Mucosa of gallbladder (tissue), 1 donor: Measurements from ENCODE around the gene CCNT1. TPM values are rescaled to one million over a fixed set of nuclear protein-coding genes. Genes with fewer than 3 reads are reported as not detected.
"Not testable (repeated sequence)": the region's sequence is repeated elsewhere in the genome, so short reads cannot be mapped to it uniquely, and the experiment has no call there.

Experiments
- DNase-seq: peaks from one replicate; pipeline ENCODE4 v3.0.0-alpha.2; 2020; ENCODE audit warnings: low spot score
- total RNA-seq: library from RNA; stranded (reverse); gene quantifications from one replicate; pipeline ENCODE4 v1.2.1, GENCODE V29; 2021
- donor health status: DM: no; HTN: no; CAD: no.

Gene CCNT1
- total RNA-seq, 1 donor from 2014 or later = 30.1 TPM

- no peak for DNase-seq
Observed at GRCh38 chr12:48691826-48692487, 24.6 kb downstream of the CCNT1 start.

- DNase-seq = no peak
Observed at GRCh38 chr12:48690990-48691389, 25.5 kb downstream of the CCNT1 start.

- no peak for DNase-seq
Observed at GRCh38 chr12:48690436-48690835, 26.1 kb downstream of the CCNT1 start.

- DNase-seq = no peak
Observed at GRCh38 chr12:48688836-48689235, 27.7 kb downstream of the CCNT1 start.

GRCh38 chr12:48687592-48687991, 28.9 kb downstream of the CCNT1 start:
- no peak for DNase-seq

GRCh38 chr12:48686615-48687334, 29.7 kb downstream of the CCNT1 start:
- no peak for DNase-seq

- no peak for DNase-seq
Observed at GRCh38 chr12:48686037-48686595, 30.4 kb downstream of the CCNT1 start.

GRCh38 chr12:48683534-48683933, 33.0 kb downstream of the CCNT1 start:
- no peak for DNase-seq

GRCh38 chr12:48682927-48683326, 33.6 kb downstream of the CCNT1 start:
- no peak for DNase-seq

GRCh38 chr12:48682533-48682905, 34.0 kb downstream of the CCNT1 start:
- not testable (repeated sequence) for DNase-seq

GRCh38 chr12:48681710-48682532, 34.6 kb downstream of the CCNT1 start, which contains the start of gene KANSL2:
Gene KANSL2, minus strand, starts transcription at chr12:48682238. Its CDS starts 606 bp downstream, at chr12:48681632.
- DNase-seq = peak; percentile 99

- no peak for DNase-seq
Observed at GRCh38 chr12:48681399-48681709, 35.2 kb downstream of the CCNT1 start.

- no peak for DNase-seq
Observed at GRCh38 chr12:48680861-48681260, 35.6 kb downstream of the CCNT1 start.

GRCh38 chr12:48678551-48679185, 37.8 kb downstream of the CCNT1 start:
- no peak for DNase-seq

- no peak for DNase-seq
Observed at GRCh38 chr12:48671231-48671856, 45.2 kb downstream of the CCNT1 start.

- DNase-seq = no peak
Observed at GRCh38 chr12:48668996-48669395, 47.5 kb downstream of the CCNT1 start.

- DNase-seq = no peak
Observed at GRCh38 chr12:48659863-48660262, 56.6 kb downstream of the CCNT1 start.

- DNase-seq = no peak
Observed at GRCh38 chr12:48651681-48652080, 64.8 kb downstream of the CCNT1 start.

GRCh38 chr12:48645354-48645753, 71.2 kb downstream of the CCNT1 start:
- not testable (repeated sequence) for DNase-seq

GRCh38 chr12:48643011-48643410, 73.5 kb downstream of the CCNT1 start:
- DNase-seq = no peak
